CD4-positive, alpha-beta T cell (primary cell): ENCODE data around the gene FREM1. TPM values are rescaled to one million over a fixed set of nuclear protein-coding genes. Genes with fewer than 3 reads are reported as not detected.

Experiments
- ATAC-seq: fragments of 200-7000 bp; cut with Tn5 transposase; one replicate; pipeline ENCODE4 v1.10.0; 2022; ENCODE audit warnings: mild to moderate bottlenecking; ENCODE audit not compliant: poor library complexity
- CTCF ChIA-PET: fragments of 350-600 bp; sonication (Branson Sonifier 250); formaldehyde crosslinking; loops from one replicate; lab custom pipeline; 2021; ENCODE audit warnings: antibody characterized with exemption, inconsistent platforms; lab: Charles Lee
- POLR2A ChIA-PET: fragments of 350-600 bp; sonication (Branson Sonifier 250); formaldehyde crosslinking; loops from one replicate; lab custom pipeline; 2021; ENCODE audit warnings: antibody characterized with exemption, inconsistent platforms; lab: Charles Lee
- DNase-seq, 14 experiments: peaks; one replicate each; pipeline ENCODE4 v3.0.0-alpha.2; 2013 to 2020; ENCODE audit warnings: mixed read lengths in 2 of 14
- H3K27ac ChIP-seq, 2 donors: one replicate each; pipeline versions ENCODE4 v1.5.1 to v1.7.0; 2013; ENCODE audit warnings: low read length in 2 of 2, low read depth in 1 of 2, mild to moderate bottlenecking in 1 of 2
- H3K27me3 ChIP-seq, 2 experiments: 1 replicate in 1 of 2; 2 replicates in 1 of 2; pipeline versions ENCODE4 v1.6.1 to v1.7.0; 2013; ENCODE audit warnings: low read length in 2 of 2, control low read depth in 1 of 2, mild to moderate bottlenecking in 1 of 2, moderate library complexity in 1 of 2; ENCODE audit not compliant: insufficient read depth in 2 of 2, control insufficient read depth in 1 of 2
- H3K36me3 ChIP-seq: one replicate; pipeline ENCODE4 v1.6.1; 2013; ENCODE audit warnings: low read length, control low read depth; ENCODE audit not compliant: insufficient read depth
- H3K4me1 ChIP-seq: one replicate; pipeline ENCODE4 v1.6.1; 2013; ENCODE audit warnings: low read length, control low read depth; ENCODE audit not compliant: insufficient read depth
- H3K4me3 ChIP-seq: one replicate; pipeline ENCODE4 v1.5.1; 2013; ENCODE audit warnings: mild to moderate bottlenecking, low read length, moderate library complexity
- H3K9me3 ChIP-seq, 2 experiments: 1 replicate in 1 of 2; 2 replicates in 1 of 2; pipeline versions ENCODE4 v1.6.1 to v1.7.0; 2013; ENCODE audit warnings: low read length in 2 of 2, mild to moderate bottlenecking in 2 of 2, control low read depth in 1 of 2, moderate library complexity in 1 of 2; ENCODE audit not compliant: control insufficient read depth in 1 of 2, insufficient read depth in 1 of 2
- H3K27ac Mint-ChIP-seq: one replicate; pipeline ENCODE4 v1.8.0; 2020; ENCODE audit warnings: mixed read lengths
- H3K27me3 Mint-ChIP-seq: one replicate; pipeline ENCODE4 v1.8.0; 2021; ENCODE audit warnings: mixed read lengths
- H3K36me3 Mint-ChIP-seq: one replicate; pipeline ENCODE4 v1.8.0; 2021; ENCODE audit warnings: low read depth, mixed read lengths
- H3K4me1 Mint-ChIP-seq: one replicate; pipeline ENCODE4 v1.8.0; 2021; ENCODE audit warnings: low read depth, mixed read lengths
- H3K4me3 Mint-ChIP-seq: one replicate; pipeline ENCODE4 v1.8.0; 2020; ENCODE audit warnings: mild to moderate bottlenecking, mixed read lengths
- H3K9me3 Mint-ChIP-seq: one replicate; pipeline ENCODE4 v1.8.0; 2020; ENCODE audit warnings: mixed read lengths
- intact Hi-C, 2 experiments: fragments of 100-400 bp; cut with DNase I in 1 of 2; cut with micrococcal nuclease in 1 of 2; formaldehyde crosslinking; loops; one replicate each; pipeline versions ENCODE4 v1.15.1 to v1.9.0; 2023 to 2025; cut with DNase I, micrococcal nuclease
- total RNA-seq, 174 experiments: library from RNA in 2 of 174; stranded (reverse) in 2 of 174; gene quantifications; one replicate each; pipeline ENCODE4 v1.2.3 and lab custom pipeline; 2021 to 2026
- TF ChIP-seq, protein P1 (sequence below): fragments of 200-600 bp; IDR thresholded peaks from one replicate; pipeline ENCODE4 v1.8.0; 2022; ENCODE audit warnings: antibody characterized with exemption, mild to moderate bottlenecking

The FREM1 gene
- total RNA-seq, 2 experiments from 2014 or later, result 0.27 TPM; not detected in 1

DNA sequence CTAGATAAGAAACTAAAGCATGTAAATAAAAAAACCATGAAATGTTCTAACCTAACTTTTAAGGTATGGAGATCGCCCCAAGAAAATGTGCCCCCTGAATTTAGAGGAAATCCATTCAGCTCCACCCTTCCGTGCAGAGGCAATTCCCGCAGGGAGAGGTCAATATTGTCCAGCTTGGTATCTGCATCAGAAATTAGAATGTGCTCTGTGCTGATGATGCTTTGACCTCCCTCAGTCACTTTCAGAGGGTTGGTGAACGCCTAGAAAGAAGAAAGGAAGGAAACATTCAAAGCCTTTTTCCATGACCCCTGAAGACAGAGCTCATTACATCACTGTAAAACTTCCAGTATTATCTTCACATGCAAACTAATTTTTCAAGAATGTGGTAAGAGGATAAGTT, 91.0 kb downstream of the FREM1 start:
- H3K4me3 ChIP-seq, result no peak overlapping the region
- Mint-ChIP-seq H3K9me3 (no peaks in the 10 kb centered on the region), H3K27me3 (peaks cover 27% of the 10 kb centered on the region), H3K4me1 (no peaks in the 10 kb centered on the region), H3K36me3 (no peaks in the 10 kb centered on the region), H3K4me3 (no peak overlapping the region), H3K27ac (no peak overlapping the region)
- DNase-seq (no peak), ATAC-seq (no peak)
- POLR2A ChIA-PET, result no interaction called here
- intact Hi-C loops, result no loop called here
- TF ChIP-seq, protein P1, sequence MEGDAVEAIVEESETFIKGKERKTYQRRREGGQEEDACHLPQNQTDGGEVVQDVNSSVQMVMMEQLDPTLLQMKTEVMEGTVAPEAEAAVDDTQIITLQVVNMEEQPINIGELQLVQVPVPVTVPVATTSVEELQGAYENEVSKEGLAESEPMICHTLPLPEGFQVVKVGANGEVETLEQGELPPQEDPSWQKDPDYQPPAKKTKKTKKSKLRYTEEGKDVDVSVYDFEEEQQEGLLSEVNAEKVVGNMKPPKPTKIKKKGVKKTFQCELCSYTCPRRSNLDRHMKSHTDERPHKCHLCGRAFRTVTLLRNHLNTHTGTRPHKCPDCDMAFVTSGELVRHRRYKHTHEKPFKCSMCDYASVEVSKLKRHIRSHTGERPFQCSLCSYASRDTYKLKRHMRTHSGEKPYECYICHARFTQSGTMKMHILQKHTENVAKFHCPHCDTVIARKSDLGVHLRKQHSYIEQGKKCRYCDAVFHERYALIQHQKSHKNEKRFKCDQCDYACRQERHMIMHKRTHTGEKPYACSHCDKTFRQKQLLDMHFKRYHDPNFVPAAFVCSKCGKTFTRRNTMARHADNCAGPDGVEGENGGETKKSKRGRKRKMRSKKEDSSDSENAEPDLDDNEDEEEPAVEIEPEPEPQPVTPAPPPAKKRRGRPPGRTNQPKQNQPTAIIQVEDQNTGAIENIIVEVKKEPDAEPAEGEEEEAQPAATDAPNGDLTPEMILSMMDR, result no peak
- CTCF ChIA-PET, result no interaction called here
- no peak overlapping the region for H3K27ac ChIP-seq
- no peaks in the 10 kb centered on the region for H3K4me1 ChIP-seq
- H3K27me3 ChIP-seq, result no peaks in the 10 kb centered on the region
- H3K9me3 ChIP-seq, result no peaks in the 10 kb centered on the region
- H3K36me3 ChIP-seq, result no peaks in the 10 kb centered on the region

- ChIA-PET CTCF (no interaction called here), POLR2A (no interaction called here)
- intact Hi-C loops, result no loop called here
These were observed 96.0 kb downstream of the FREM1 start for GRCh38 chr9:14814249-14814628.

DNA sequence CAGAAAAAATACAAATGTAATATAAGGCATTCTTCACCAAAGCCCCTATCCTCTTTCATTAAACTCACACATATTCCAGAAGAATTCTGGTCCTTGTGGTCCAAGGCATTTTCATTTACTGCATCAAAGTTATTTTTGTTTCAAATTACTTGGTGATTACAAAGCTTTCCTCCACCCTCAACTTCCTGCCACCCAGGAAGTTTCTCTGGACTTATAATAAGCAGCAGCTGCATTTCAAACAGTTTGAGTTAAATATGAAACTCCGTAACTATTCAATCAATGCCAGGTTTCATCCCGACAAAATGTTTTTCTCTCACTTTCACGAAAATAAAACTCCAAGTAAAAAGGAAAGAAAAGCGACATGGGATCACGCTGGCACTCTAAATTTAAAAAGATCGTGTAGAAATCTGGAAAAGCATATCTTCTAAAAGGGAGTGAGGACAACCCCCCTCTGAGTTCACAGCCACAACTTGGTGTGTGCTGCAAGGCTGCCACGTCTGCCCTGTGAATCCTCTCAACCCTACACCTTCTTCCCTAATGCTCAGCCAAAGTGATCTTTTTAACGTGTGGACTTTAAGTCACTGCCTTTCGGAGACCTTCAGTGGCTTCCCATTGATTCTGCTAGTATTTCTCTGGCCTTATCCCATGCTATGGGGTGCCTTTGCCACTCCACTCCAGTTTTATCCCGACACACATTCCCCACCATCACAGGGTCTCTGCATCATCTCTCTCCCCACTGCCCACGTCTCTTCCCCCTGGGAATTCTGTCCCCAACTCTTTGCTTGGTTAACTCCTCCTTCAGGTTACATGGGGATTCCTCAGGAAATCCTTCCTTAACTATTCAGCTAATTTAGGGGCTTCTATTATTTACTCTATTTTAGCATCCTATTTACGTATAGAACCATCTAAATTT, 96.6 kb downstream of the FREM1 start:
- Mint-ChIP-seq H3K4me3 (no peak overlapping the region), H3K27ac (no peak overlapping the region), H3K36me3 (no peaks in the 10 kb centered on the region), H3K4me1 (no peaks in the 10 kb centered on the region), H3K27me3 (peaks cover 23% of the 10 kb centered on the region), H3K9me3 (no peaks in the 10 kb centered on the region)
- Histone ChIP-seq H3K27ac (no peak overlapping the region), H3K36me3 (no peaks in the 10 kb centered on the region), H3K4me3 (no peak overlapping the region), H3K4me1 (no peaks in the 10 kb centered on the region), H3K9me3 (no peaks in the 10 kb centered on the region), H3K27me3 (no peaks in the 10 kb centered on the region)
- TF ChIP-seq, protein P1, result no peak
- DNase-seq (no peak), ATAC-seq (no peak)
- POLR2A ChIA-PET, result no interaction called here
- CTCF ChIA-PET, result no interaction called here
- intact Hi-C loops, result no loop called here

More at GRCh38 chr9:14814249-14814628, 96.0 kb downstream of the FREM1 start:
- Mint-ChIP-seq H3K27ac (no peak overlapping the region), H3K4me1 (no peaks in the 10 kb centered on the region), H3K27me3 (peaks cover 29% of the 10 kb centered on the region), H3K9me3 (no peaks in the 10 kb centered on the region), H3K36me3 (no peaks in the 10 kb centered on the region), H3K4me3 (no peak overlapping the region)
- DNase-seq (no peak), ATAC-seq (no peak)
- TF ChIP-seq, protein P1, result no peak
- Histone ChIP-seq H3K9me3 (no peaks in the 10 kb centered on the region), H3K27ac (no peak overlapping the region), H3K36me3 (no peaks in the 10 kb centered on the region), H3K4me3 (no peak overlapping the region), H3K27me3 (no peaks in the 10 kb centered on the region), H3K4me1 (no peaks in the 10 kb centered on the region)
